SK-N-SH treated with all-trans-retinoic acid at 6 μM for 48 hours (cell line): ENCODE measurements around the gene CALML3.

Source experiments
- ATAC-seq: fragments of 200-7000 bp; cut with Tn5 transposase; 3 replicates; pipeline ENCODE4 v1.9.1; 2020; ENCODE audit warnings: mild to moderate bottlenecking, moderate library complexity
- ARNTL ChIP-seq: fragments of 450-650 bp; formaldehyde crosslinking; IDR thresholded peaks from 2 replicates; pipeline ENCODE4 v1.5.0; 2020; ENCODE audit warnings: low read depth, mild to moderate bottlenecking, moderate library complexity, borderline replicate concordance
- BACH2 ChIP-seq: fragments of 250-450 bp; sonication (Bioruptor Pico); IDR thresholded peaks from 2 replicates; pipeline ENCODE4 v1.9.0; 2021; ENCODE audit warnings: mild to moderate bottlenecking, borderline replicate concordance
- CSDC2 ChIP-seq: fragments of 250-450 bp; sonication (Bioruptor Pico); IDR thresholded peaks from 2 replicates; pipeline ENCODE4 v1.5.0; 2020; ENCODE audit warnings: mild to moderate bottlenecking, moderate library complexity
- ESRRG ChIP-seq: fragments of 250-450 bp; sonication (Bioruptor Pico); IDR thresholded peaks from 2 replicates; pipeline ENCODE4 v1.6.1; 2021; ENCODE audit warnings: mild to moderate bottlenecking
- GLIS3 ChIP-seq: fragments of 250-450 bp; sonication (Bioruptor Pico); IDR thresholded peaks from 2 replicates; pipeline ENCODE4 v1.5.0; 2020; ENCODE audit warnings: mild to moderate bottlenecking, moderate library complexity
- ISL1 ChIP-seq: fragments of 250-450 bp; sonication (Bioruptor Pico); IDR thresholded peaks from 2 replicates; pipeline ENCODE4 v2.1.2; 2022; ENCODE audit warnings: mild to moderate bottlenecking, moderate library complexity
- PPARA ChIP-seq: fragments of 250-450 bp; sonication (Bioruptor Pico); IDR thresholded peaks from 2 replicates; pipeline ENCODE4 v1.5.0; 2020; ENCODE audit warnings: mild to moderate bottlenecking, borderline replicate concordance
- RARB ChIP-seq: fragments of 250-450 bp; sonication (Bioruptor Pico); IDR thresholded peaks from 2 replicates; pipeline ENCODE4 v1.8.0; 2021; ENCODE audit warnings: mild to moderate bottlenecking, moderate library complexity
- SNAI2 ChIP-seq: fragments of 250-450 bp; sonication (Bioruptor Pico); IDR thresholded peaks from 2 replicates; pipeline ENCODE4 v1.5.0; 2020; ENCODE audit warnings: mild to moderate bottlenecking, moderate library complexity
- TCF4 ChIP-seq: fragments of 250-450 bp; sonication (Bioruptor Pico); IDR thresholded peaks from 2 replicates; pipeline ENCODE4 v1.8.0; 2021; ENCODE audit warnings: mild to moderate bottlenecking, moderate library complexity, borderline replicate concordance
- TOX ChIP-seq: fragments of 250-450 bp; sonication (Bioruptor Pico); IDR thresholded peaks from 2 replicates; pipeline ENCODE4 v1.8.0; 2021; ENCODE audit warnings: mild to moderate bottlenecking, moderate library complexity, borderline replicate concordance
- ZC3H10 ChIP-seq: fragments of 250-450 bp; sonication (Bioruptor Pico); IDR thresholded peaks from 2 replicates; pipeline ENCODE4 v1.5.1; 2021; ENCODE audit warnings: mild to moderate bottlenecking, moderate library complexity
- ZFP30 ChIP-seq: fragments of 450-650 bp; formaldehyde crosslinking; IDR thresholded peaks from 2 replicates; pipeline ENCODE4 v1.5.0; 2022; ENCODE audit warnings: mild to moderate bottlenecking, moderate library complexity
- ZNF565 ChIP-seq: fragments of 450-650 bp; formaldehyde crosslinking; conservative IDR thresholded peaks from 2 replicates; pipeline ENCODE4 v1.5.0; 2020; ENCODE audit warnings: low read depth, mild to moderate bottlenecking, moderate library complexity
- ZNF70 ChIP-seq: fragments of 450-650 bp; formaldehyde crosslinking; IDR thresholded peaks from 2 replicates; pipeline ENCODE4 v1.5.0; 2020; ENCODE audit warnings: mild to moderate bottlenecking, moderate library complexity
- ZNF8 ChIP-seq: fragments of 450-650 bp; formaldehyde crosslinking; IDR thresholded peaks from 2 replicates; pipeline ENCODE4 v1.5.0; 2020; ENCODE audit warnings: mild to moderate bottlenecking, moderate library complexity
- TF ChIP-seq, protein P1 (sequence below): fragments of 250-450 bp; sonication (Bioruptor Pico); IDR thresholded peaks from 2 replicates; pipeline ENCODE4 v1.5.1; 2020; ENCODE audit warnings: low read depth, mild to moderate bottlenecking, moderate library complexity
- TF ChIP-seq, protein P2 (sequence below): fragments of 250-450 bp; sonication (Bioruptor Pico); IDR thresholded peaks from 2 replicates; pipeline ENCODE4 v1.5.1; 2021; ENCODE audit warnings: mild to moderate bottlenecking, moderate library complexity
- TF ChIP-seq, protein P3 (sequence below): fragments of 250-450 bp; sonication (Bioruptor Pico); IDR thresholded peaks from 2 replicates; pipeline ENCODE4 v1.8.0; 2021; ENCODE audit warnings: low read depth, mild to moderate bottlenecking, moderate library complexity, borderline replicate concordance
- TF ChIP-seq, protein P4 (sequence below): fragments of 250-450 bp; sonication (Bioruptor Pico); IDR thresholded peaks from 2 replicates; pipeline ENCODE4 v1.8.0; 2020; ENCODE audit warnings: mild to moderate bottlenecking, moderate library complexity, borderline replicate concordance
- TF ChIP-seq, protein P5 (sequence below): fragments of 250-450 bp; sonication (Bioruptor Pico); IDR thresholded peaks from 2 replicates; pipeline ENCODE4 v1.5.0; 2020; ENCODE audit warnings: mild to moderate bottlenecking, moderate library complexity

The CALML3 gene

DNA sequence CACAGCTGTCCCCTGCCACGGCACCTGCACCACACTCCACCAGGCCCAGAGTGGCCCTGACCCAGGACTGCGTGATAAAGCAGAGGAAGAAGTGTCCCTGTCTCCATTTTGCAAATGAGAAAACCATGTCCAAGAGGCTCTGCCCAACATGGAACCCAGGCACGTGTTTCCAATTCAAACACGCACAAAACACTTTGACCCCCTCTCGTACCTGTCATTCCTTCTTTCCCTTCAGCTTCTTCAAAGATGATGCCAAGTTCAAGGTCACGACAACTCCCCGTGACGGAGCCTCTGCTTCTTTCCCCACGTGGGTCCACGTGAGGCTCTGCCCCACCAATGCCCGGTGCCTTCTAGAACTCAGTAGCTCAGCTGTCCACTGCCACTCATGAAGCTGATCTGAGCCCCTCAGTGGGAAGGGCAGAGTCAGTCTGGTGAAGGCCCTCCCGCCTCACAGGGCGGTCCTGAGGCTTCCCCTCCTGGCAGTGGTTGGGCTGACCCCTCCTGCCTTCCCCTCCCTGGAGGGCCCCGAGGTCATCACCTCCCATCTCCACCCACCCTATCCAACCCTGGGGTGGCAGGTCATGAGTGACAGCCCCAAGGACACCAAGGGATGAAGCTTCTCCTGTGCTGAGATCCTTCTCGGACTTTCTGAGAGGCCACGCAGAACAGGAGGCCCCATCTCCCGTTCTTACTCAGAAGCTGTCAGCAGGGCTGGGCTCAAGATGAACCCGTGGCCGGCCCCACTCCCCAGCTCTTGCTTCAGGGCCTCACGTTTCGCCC, 44.4 kb upstream of the CALML3 start (continued):
- no peak for TF ChIP-seq ARNTL (CRISPR knock-in tag)
- TF ChIP-seq, all 23 proteins: peak for 0

DNA sequence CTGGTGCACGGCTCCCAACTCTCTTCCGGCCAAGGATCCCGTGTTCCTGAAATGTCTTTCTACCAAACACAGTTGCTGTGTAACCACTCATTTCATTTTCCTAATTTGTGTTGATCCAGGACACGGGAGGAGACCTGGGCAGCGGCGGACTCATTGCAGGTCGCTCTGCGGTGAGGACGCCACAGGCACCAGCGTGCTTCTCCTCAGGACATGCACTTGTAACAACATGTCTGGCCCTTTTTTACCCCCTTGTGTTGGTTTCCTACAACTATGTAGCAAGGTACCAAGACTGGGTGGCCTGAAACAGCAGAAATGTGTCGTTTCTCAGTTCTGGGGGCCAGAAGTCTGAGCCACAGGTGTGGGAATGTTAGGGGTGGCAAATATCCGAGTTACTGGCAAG, 43.6 kb upstream of the CALML3 start:
- ATAC-seq = no peak
- TF ChIP-seq ARNTL (CRISPR knock-in tag) (no peak), TCF4 (no peak), ZC3H10 (CRISPR knock-in tag) (no peak), CSDC2 (CRISPR knock-in tag) (no peak), GLIS3 (no peak), ISL1 (CRISPR knock-in tag) (no peak), ZNF565 (CRISPR knock-in tag) (no peak), TOX (CRISPR knock-in tag) (no peak), RARB (CRISPR knock-in tag) (no peak), PPARA (CRISPR knock-in tag) (no peak), ESRRG (CRISPR knock-in tag) (no peak), SNAI2 (CRISPR knock-in tag) (no peak), BACH2 (no peak)
- TF ChIP-seq, protein P1, sequence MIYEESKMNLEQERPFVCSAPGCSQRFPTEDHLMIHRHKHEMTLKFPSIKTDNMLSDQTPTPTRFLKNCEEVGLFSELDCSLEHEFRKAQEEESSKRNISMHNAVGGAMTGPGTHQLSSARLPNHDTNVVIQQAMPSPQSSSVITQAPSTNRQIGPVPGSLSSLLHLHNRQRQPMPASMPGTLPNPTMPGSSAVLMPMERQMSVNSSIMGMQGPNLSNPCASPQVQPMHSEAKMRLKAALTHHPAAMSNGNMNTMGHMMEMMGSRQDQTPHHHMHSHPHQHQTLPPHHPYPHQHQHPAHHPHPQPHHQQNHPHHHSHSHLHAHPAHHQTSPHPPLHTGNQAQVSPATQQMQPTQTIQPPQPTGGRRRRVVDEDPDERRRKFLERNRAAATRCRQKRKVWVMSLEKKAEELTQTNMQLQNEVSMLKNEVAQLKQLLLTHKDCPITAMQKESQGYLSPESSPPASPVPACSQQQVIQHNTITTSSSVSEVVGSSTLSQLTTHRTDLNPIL (CRISPR knock-in tag) = no peak
- TF ChIP-seq, protein P2, sequence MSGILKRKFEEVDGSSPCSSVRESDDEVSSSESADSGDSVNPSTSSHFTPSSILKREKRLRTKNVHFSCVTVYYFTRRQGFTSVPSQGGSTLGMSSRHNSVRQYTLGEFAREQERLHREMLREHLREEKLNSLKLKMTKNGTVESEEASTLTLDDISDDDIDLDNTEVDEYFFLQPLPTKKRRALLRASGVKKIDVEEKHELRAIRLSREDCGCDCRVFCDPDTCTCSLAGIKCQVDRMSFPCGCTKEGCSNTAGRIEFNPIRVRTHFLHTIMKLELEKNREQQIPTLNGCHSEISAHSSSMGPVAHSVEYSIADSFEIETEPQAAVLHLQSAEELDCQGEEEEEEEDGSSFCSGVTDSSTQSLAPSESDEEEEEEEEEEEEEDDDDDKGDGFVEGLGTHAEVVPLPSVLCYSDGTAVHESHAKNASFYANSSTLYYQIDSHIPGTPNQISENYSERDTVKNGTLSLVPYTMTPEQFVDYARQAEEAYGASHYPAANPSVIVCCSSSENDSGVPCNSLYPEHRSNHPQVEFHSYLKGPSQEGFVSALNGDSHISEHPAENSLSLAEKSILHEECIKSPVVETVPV (CRISPR knock-in tag) = no peak

DNA sequence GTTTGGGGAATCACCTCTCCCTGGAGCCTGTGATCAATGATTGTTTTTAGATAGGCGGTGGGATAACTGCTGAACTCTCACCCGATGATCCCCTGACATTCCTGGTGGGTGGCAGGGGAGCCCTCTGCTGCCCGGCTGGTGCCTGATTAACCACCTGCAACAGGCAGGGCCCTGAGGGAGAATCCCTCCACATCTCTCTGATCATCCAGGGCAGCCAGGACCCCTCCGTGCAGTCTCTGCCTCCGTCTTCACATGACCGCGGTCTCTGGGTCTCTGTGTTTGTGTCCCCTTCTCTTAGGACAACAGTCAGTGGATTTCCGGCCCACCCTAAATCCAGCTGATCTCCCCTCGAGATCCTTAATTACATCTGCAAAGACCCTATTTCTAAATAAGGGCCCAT, 42.7 kb upstream of the CALML3 start:
- TF ChIP-seq ESRRG (CRISPR knock-in tag) (no peak), TOX (CRISPR knock-in tag) (no peak), ZNF70 (CRISPR knock-in tag) (no peak), ZNF565 (CRISPR knock-in tag) (no peak), ISL1 (CRISPR knock-in tag) (no peak), ZFP30 (CRISPR knock-in tag) (no peak), GLIS3 (no peak), TCF4 (no peak), ZNF8 (CRISPR knock-in tag) (no peak), CSDC2 (CRISPR knock-in tag) (no peak)
- TF ChIP-seq, protein P3, sequence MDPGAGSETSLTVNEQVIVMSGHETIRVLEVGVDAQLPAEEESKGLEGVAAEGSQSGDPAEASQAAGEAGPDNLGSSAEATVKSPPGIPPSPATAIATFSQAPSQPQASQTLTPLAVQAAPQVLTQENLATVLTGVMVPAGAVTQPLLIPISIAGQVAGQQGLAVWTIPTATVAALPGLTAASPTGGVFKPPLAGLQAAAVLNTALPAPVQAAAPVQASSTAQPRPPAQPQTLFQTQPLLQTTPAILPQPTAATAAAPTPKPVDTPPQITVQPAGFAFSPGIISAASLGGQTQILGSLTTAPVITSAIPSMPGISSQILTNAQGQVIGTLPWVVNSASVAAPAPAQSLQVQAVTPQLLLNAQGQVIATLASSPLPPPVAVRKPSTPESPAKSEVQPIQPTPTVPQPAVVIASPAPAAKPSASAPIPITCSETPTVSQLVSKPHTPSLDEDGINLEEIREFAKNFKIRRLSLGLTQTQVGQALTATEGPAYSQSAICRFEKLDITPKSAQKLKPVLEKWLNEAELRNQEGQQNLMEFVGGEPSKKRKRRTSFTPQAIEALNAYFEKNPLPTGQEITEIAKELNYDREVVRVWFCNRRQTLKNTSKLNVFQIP (CRISPR knock-in tag) = no peak
- TF ChIP-seq, protein P1 (CRISPR knock-in tag) = no peak
- TF ChIP-seq, protein P4, sequence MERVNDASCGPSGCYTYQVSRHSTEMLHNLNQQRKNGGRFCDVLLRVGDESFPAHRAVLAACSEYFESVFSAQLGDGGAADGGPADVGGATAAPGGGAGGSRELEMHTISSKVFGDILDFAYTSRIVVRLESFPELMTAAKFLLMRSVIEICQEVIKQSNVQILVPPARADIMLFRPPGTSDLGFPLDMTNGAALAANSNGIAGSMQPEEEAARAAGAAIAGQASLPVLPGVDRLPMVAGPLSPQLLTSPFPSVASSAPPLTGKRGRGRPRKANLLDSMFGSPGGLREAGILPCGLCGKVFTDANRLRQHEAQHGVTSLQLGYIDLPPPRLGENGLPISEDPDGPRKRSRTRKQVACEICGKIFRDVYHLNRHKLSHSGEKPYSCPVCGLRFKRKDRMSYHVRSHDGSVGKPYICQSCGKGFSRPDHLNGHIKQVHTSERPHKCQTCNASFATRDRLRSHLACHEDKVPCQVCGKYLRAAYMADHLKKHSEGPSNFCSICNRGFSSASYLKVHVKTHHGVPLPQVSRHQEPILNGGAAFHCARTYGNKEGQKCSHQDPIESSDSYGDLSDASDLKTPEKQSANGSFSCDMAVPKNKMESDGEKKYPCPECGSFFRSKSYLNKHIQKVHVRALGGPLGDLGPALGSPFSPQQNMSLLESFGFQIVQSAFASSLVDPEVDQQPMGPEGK = no peak
- TF ChIP-seq, protein P2 (CRISPR knock-in tag) = no peak
- TF ChIP-seq, protein P5, sequence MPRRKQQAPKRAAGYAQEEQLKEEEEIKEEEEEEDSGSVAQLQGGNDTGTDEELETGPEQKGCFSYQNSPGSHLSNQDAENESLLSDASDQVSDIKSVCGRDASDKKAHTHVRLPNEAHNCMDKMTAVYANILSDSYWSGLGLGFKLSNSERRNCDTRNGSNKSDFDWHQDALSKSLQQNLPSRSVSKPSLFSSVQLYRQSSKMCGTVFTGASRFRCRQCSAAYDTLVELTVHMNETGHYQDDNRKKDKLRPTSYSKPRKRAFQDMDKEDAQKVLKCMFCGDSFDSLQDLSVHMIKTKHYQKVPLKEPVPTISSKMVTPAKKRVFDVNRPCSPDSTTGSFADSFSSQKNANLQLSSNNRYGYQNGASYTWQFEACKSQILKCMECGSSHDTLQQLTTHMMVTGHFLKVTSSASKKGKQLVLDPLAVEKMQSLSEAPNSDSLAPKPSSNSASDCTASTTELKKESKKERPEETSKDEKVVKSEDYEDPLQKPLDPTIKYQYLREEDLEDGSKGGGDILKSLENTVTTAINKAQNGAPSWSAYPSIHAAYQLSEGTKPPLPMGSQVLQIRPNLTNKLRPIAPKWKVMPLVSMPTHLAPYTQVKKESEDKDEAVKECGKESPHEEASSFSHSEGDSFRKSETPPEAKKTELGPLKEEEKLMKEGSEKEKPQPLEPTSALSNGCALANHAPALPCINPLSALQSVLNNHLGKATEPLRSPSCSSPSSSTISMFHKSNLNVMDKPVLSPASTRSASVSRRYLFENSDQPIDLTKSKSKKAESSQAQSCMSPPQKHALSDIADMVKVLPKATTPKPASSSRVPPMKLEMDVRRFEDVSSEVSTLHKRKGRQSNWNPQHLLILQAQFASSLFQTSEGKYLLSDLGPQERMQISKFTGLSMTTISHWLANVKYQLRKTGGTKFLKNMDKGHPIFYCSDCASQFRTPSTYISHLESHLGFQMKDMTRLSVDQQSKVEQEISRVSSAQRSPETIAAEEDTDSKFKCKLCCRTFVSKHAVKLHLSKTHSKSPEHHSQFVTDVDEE = no peak
- ATAC-seq = no peak
